Activated T-helper 2 cell treated with anti-CD3 and anti-CD28 coated beads, Interferon-gamma antibody, Interleukin-2, Interleukin-4, amounts not matched to agents 10 μg/mL and 5 μg/mL and 100 μg/mL, durations not matched to agents 14 hours and 24 hours and 36 hours (primary cell): Measurements from ENCODE around the gene SLC35F1. TPM values are rescaled to one million over a fixed set of nuclear protein-coding genes. Genes with fewer than 3 reads are reported as not detected.

ENCODE experiments used
- DNase-seq: peaks from one replicate; pipeline ENCODE4 v3.0.0; 2021; ENCODE audit warnings: low spot score
- H3K27ac Mint-ChIP-seq: one replicate; pipeline ENCODE4 v1.8.0; 2021; ENCODE audit warnings: mixed read lengths
- H3K27me3 Mint-ChIP-seq: one replicate; pipeline ENCODE4 v1.8.0; 2021; ENCODE audit warnings: low read depth, mixed read lengths
- H3K36me3 Mint-ChIP-seq: one replicate; pipeline ENCODE4 v1.8.0; 2021; ENCODE audit warnings: low read depth, mixed read lengths
- H3K4me1 Mint-ChIP-seq: one replicate; pipeline ENCODE4 v1.8.0; 2021; ENCODE audit warnings: low read depth, mixed read lengths
- H3K4me3 Mint-ChIP-seq: one replicate; pipeline ENCODE4 v1.8.0; 2021; ENCODE audit warnings: low read depth, mild to moderate bottlenecking, moderate library complexity, mixed read lengths
- H3K9me3 Mint-ChIP-seq: one replicate; pipeline ENCODE4 v1.8.0; 2021; ENCODE audit warnings: mixed read lengths
- intact Hi-C: fragments of 100-400 bp; cut with micrococcal nuclease; formaldehyde crosslinking; loops from one replicate; pipeline ENCODE4 v1.15.1; 2023
- total RNA-seq: library from RNA; stranded (reverse); gene quantifications from 2 replicates; pipeline ENCODE4 v1.2.3, GENCODE V29; 2022

The SLC35F1 gene
- total RNA-seq, 1 donor from 2014 or later, result 0.09 TPM

DNA sequence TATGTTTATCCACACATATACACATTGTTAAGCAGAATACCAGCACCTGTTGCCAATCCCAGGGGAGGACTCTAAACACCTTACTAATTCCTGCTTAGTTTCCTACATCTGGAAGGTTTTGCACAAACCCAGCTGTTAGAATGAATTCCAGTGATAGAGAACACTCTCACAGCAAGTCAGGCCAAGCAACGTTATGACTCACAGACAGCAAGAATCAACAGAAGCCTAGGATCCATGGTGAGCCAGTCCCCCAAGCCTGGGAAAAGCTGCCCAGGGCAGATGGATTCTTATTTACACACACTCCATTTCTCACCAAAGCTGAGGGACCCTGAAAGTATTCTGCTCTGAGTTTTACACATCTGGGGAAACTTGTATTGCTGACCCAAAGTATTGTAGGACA lies 291.7 kb downstream of the SLC35F1 start:
- Mint-ChIP-seq H3K9me3 (no peaks in the 10 kb centered on the region), H3K27ac (no peak overlapping the region), H3K27me3 (no peaks in the 10 kb centered on the region)

DNA sequence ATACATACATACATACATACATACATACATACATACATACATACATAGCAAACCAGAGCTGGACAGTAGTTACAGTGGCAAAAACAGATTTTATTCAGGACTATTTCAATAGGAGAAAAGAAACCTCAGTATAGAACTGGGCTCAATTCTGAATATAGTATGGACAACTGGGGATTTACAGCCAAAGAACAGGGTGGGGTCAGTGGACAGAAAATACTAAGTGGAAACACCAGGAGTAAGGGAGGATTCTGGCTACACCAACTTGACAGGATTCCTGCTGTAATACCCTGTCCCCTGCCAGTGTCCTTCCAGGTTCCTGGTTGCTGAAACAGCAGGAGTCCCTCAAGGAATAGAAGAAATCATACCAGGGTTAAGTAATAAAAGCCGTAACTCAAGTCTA lies 293.1 kb downstream of the SLC35F1 start:
- Mint-ChIP-seq H3K27me3 (no peaks in the 10 kb centered on the region), H3K27ac (no peak overlapping the region), H3K36me3 (no peaks in the 10 kb centered on the region), H3K4me3 (no peak overlapping the region), H3K9me3 (no peaks in the 10 kb centered on the region), H3K4me1 (no peaks in the 10 kb centered on the region)
- intact Hi-C loops, result no loop called here
- no peak for DNase-seq

More for the DNA sequence above, 291.7 kb downstream of the SLC35F1 start:
- intact Hi-C loops, result no loop called here
- DNase-seq, result no peak
- Mint-ChIP-seq H3K4me3 (no peak overlapping the region), H3K4me1 (no peaks in the 10 kb centered on the region), H3K36me3 (no peaks in the 10 kb centered on the region)

DNA sequence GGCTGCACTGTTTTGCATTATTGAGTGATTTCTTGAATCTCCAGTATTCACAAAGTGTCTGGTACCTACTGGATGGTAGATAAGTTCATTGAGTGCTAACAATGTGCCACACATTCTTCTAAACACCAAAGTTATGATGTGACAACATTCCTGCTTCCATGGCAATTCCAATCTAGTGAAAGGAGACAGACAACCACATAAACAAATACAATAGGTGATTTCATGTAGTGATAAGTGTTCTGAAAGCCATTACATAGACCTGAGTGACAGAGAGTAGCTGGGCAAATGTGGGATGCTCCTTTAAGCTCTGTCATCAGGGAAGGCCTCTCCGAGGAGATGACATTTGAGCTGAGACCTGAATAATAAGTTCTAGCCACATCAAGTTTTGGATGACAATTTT lies 295.5 kb downstream of the SLC35F1 start:
- no peaks in the 10 kb centered on the region for H3K36me3 Mint-ChIP-seq
- H3K4me3 Mint-ChIP-seq, result no peak overlapping the region
- intact Hi-C loops, result no loop called here
- H3K9me3 Mint-ChIP-seq, result no peaks in the 10 kb centered on the region
- H3K4me1 Mint-ChIP-seq, result no peaks in the 10 kb centered on the region
- DNase-seq, result no peak
- no peaks in the 10 kb centered on the region for H3K27me3 Mint-ChIP-seq
- no peak overlapping the region for H3K27ac Mint-ChIP-seq

DNA sequence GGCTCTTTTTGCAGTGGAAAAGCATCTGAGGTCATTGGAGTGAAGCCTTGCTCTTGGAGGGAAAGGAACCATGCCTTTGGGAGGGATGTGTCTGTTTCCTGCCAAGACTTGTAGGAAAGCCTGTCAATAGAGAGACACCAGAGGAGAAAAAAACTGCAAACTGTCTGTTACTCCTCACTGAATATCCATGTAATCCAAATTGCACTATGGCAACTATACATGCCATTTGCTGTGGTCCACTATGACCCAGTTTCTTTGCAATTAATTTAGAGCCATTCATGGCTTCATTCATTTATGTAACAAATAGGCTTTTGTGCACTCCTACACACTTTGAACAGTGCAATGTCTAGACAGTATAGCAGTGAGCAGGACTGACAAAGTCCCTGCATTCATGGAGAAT lies 296.5 kb downstream of the SLC35F1 start:
- H3K27me3 Mint-ChIP-seq, result peaks cover under 1% of the 10 kb centered on the region
- intact Hi-C loops, result no loop called here
- no peaks in the 10 kb centered on the region for H3K36me3 Mint-ChIP-seq
- H3K9me3 Mint-ChIP-seq, result no peaks in the 10 kb centered on the region
- H3K4me1 Mint-ChIP-seq, result no peaks in the 10 kb centered on the region
- no peak overlapping the region for H3K27ac Mint-ChIP-seq
- H3K4me3 Mint-ChIP-seq, result no peak overlapping the region
- DNase-seq, result no peak

DNA sequence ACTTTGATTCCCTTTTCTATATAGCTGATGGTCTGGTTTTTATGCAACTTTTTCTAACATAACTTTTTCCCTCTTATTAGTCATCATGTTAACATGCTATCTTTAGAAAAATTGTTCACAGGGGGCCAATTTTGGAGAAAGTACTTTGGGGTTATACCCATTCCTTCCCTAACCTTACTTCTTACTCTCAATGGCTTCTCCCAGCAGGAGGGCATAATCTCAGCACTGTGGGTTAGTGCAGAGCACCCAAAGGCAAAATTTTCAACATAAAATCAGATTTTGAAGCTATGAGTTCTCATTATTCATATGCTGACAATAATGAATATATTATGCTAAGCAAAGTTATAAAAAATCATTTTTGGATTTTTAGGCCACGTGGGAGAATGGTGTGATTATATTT lies 299.2 kb downstream of the SLC35F1 start:
- intact Hi-C loops, result no loop called here
- Mint-ChIP-seq H3K27ac (no peak overlapping the region), H3K36me3 (no peaks in the 10 kb centered on the region), H3K9me3 (no peaks in the 10 kb centered on the region), H3K27me3 (peaks cover 2% of the 10 kb centered on the region), H3K4me1 (no peaks in the 10 kb centered on the region), H3K4me3 (no peak overlapping the region)
- no peak for DNase-seq

DNA sequence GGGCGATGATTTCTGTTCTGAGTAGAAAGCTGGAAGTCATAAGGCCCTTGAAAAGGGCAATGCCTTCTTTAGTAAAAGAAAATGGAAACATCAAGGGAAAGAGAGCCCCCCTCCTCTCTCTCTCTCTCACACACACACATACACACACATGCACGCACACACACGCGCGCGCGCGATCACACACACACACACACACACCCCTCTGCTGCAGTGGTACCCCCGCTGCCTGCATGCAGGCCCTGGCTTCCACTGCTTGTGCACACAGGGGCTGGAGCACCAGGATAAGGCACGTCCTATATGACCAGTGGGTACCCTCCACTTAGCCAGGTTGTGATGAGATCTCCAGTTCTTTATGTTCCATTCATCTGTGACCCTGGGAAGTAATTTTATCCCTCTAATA lies 300.9 kb downstream of the SLC35F1 start:
- Mint-ChIP-seq H3K4me3 (no peak overlapping the region), H3K27ac (no peak overlapping the region), H3K9me3 (no peaks in the 10 kb centered on the region), H3K4me1 (no peaks in the 10 kb centered on the region), H3K27me3 (peaks cover 2% of the 10 kb centered on the region), H3K36me3 (no peaks in the 10 kb centered on the region)
- intact Hi-C loops, result no loop called here
- DNase-seq, result no peak

DNA sequence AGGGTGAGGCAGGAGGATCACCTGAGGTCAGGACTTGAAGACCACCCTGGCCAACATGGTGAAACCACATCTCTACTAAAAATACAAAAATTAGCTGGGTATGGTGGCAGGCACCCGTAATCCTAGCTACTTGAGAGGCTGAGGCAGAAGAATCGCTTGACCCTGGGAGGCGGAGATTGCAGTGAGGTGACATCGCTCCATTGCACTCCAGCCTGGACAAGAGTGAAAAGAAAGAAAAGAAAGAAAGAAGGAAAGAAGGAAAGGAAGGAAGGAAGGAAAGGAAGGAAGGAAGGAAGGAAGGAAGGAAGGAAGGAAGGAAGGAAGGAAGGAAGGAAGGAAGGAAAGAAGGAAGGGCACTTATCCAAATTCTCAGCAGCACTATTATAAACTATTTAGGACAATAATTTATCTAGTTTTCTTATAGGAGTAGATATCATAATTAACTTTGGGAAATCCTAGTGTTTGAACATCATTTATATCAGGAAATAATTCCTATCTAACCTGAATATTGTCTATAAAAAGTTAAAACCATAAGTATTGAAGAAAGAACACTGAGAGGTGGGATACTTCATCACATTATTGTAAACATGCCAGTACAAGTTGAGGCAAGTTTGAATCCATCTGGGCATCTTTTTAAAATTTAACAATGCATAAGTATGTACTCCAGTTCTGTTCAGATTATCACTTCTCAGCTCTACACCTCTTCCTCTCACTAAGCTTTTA lies 305.5 kb downstream of the SLC35F1 start:
- intact Hi-C loops, result no loop called here
- no peaks in the 10 kb centered on the region for H3K4me1 Mint-ChIP-seq
- no peak overlapping the region for H3K4me3 Mint-ChIP-seq
- DNase-seq, result no peak
- no peaks in the 10 kb centered on the region for H3K9me3 Mint-ChIP-seq
- H3K36me3 Mint-ChIP-seq, result no peaks in the 10 kb centered on the region
- H3K27ac Mint-ChIP-seq, result no peak overlapping the region
- peaks cover 3% of the 10 kb centered on the region for H3K27me3 Mint-ChIP-seq

DNA sequence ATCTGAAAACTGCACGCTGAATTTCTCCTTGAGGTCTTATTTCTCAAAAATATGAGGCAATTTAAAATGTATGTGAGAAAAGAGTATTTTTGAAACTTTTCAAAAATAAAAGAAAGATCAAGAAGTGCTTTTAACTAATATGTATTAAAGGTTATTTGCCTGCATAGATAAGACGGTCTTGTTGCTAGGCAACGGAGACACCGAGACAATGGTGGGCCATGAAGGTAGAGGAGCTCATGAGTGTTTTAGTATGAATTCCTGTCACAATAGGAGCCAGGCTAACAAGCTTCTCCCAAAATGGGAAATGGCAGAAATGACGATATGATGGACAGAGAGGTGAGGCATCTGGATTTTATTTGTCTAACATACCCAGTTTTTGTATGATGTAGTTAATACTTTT lies 308.2 kb downstream of the SLC35F1 start:
- Mint-ChIP-seq H3K4me3 (no peak overlapping the region), H3K36me3 (no peaks in the 10 kb centered on the region), H3K4me1 (no peaks in the 10 kb centered on the region), H3K9me3 (no peaks in the 10 kb centered on the region), H3K27me3 (peaks cover 1% of the 10 kb centered on the region), H3K27ac (no peak overlapping the region)
- DNase-seq, result no peak
- intact Hi-C loops, result no loop called here

DNA sequence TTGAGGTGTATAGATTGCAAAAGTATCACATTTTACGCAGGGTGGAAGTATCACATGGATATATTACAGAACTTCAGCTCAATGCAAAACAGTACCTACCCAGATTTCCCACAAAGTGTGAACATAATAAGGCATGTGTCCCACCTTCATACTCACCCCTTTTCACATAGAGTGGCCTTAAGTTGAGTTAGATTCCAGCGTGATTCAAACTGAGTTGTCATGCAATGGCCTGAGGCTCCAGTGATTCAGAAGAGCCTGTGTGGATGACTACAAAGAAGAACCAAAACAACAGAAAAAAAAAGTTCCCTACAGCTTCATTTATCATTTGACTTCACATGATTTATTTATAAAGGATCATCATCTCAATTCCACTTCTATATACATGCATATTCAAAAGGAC lies 309.7 kb downstream of the SLC35F1 start:
- no peaks in the 10 kb centered on the region for H3K4me1 Mint-ChIP-seq

DNA sequence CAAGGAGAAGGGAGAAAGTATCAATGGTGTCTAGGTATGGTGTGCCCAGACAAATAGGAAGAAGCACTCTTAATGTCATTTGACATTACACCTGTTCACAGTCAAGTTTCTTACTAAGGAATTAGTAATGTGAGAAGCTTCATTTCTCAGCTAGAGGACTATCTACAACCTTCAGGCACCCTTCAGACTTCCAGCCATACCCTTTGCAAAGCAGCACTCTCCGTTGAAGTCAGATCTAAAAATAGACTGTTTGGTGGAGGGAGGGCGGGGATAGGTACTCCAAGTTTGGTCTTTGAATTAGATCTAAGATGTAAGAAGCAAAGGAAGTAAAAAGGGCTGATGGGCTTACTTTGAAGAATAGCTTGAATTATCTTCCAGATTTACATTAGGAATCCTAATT lies 311.1 kb downstream of the SLC35F1 start:
- intact Hi-C loops, result no loop called here
- Mint-ChIP-seq H3K36me3 (no peaks in the 10 kb centered on the region), H3K9me3 (no peaks in the 10 kb centered on the region), H3K27ac (no peak overlapping the region), H3K4me3 (no peak overlapping the region), H3K27me3 (peaks cover 1% of the 10 kb centered on the region), H3K4me1 (no peaks in the 10 kb centered on the region)
- no peak for DNase-seq

More for the DNA sequence above, 309.7 kb downstream of the SLC35F1 start:
- H3K27ac Mint-ChIP-seq, result no peak overlapping the region
- H3K36me3 Mint-ChIP-seq, result no peaks in the 10 kb centered on the region
- H3K27me3 Mint-ChIP-seq, result peaks cover 1% of the 10 kb centered on the region
- DNase-seq, result no peak
- no peaks in the 10 kb centered on the region for H3K9me3 Mint-ChIP-seq
- intact Hi-C loops, result no loop called here
- no peak overlapping the region for H3K4me3 Mint-ChIP-seq

DNA sequence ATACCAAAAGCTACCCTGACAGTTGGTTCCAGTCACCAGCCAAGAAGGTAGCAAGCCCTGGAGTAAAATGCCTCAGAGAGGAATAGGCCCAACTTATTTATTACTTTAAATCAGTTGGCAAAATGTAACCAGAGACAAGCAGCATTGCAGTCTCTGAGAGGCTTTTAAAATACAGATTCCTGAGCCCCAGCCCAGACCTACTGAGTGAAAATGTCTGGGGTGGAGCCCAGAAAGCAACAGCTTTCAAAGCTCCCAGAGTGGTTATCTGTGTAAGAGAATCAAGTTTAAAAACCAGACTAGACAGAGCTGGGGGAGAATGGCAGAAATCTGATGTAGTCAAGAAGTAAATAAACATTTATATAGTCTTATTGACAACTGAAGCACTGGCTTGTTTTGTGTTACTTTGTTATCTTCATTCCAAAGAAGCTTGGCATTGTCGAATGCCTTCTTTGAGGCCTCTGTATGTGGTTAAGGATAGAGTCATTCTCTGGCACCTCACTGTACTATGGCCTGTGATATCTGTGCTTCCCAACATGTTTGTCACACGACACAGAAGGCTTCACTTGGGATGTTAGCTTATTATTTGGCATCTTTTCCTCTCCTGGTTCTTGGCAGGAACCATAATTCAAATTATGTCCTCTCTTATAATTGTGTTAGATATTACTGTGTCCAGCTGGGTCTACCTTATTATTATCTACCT lies 313.5 kb downstream of the SLC35F1 start:
- no peaks in the 10 kb centered on the region for H3K4me1 Mint-ChIP-seq

DNA sequence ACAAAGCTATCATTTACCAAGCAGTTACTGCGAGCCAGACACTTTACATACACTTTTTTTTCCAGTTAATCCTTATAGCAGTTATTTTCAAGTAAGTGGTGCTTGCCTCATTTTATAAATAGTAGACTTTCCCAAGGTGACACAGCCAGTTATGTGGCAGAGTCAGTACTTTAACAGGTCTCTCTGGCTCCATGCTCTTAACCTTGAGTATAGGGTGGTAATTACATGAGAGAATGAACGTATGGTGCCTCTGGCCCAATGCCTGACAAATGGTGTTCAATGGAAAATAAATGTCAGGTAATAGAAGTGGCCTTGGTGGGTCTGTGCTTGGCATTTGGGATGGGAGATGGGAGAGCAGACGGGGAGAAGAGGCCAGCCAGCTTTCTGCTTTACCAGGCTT lies 316.3 kb downstream of the SLC35F1 start:
- no peaks in the 10 kb centered on the region for H3K9me3 Mint-ChIP-seq
- no peak overlapping the region for H3K27ac Mint-ChIP-seq
- no peaks in the 10 kb centered on the region for H3K4me1 Mint-ChIP-seq
- no peak overlapping the region for H3K4me3 Mint-ChIP-seq
- H3K27me3 Mint-ChIP-seq, result peaks cover 5% of the 10 kb centered on the region
- H3K36me3 Mint-ChIP-seq, result no peaks in the 10 kb centered on the region
- intact Hi-C loops, result no loop called here
- DNase-seq, result no peak

More for the DNA sequence above, 313.5 kb downstream of the SLC35F1 start:
- Mint-ChIP-seq H3K9me3 (no peaks in the 10 kb centered on the region), H3K36me3 (no peaks in the 10 kb centered on the region), H3K27me3 (peaks cover 5% of the 10 kb centered on the region), H3K27ac (no peak overlapping the region), H3K4me3 (no peak overlapping the region)
- intact Hi-C loops, result no loop called here
- no peak for DNase-seq

DNA sequence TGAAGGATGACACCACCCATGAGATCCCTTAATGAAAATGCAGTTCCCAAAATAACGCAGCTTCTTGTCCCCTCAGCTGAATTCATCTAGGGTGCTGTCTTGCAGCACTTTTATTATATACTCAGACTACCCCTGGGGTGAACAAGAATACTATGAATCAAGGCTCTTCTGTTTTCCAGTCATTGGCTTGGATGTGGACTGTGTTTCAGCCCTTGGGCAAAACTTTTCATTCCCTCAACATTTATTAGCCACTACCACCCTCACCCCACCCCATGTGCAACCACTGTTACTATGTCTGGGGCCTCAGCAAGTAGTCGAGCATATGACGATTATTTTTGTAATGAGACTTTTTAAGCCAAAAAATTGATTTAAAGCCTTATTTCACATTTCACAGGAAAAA lies 321.8 kb downstream of the SLC35F1 start:
- no peaks in the 10 kb centered on the region for H3K36me3 Mint-ChIP-seq
- intact Hi-C loops, result no loop called here
- no peaks in the 10 kb centered on the region for H3K27me3 Mint-ChIP-seq
- no peaks in the 10 kb centered on the region for H3K9me3 Mint-ChIP-seq
- DNase-seq, result no peak
- no peak overlapping the region for H3K27ac Mint-ChIP-seq
- H3K4me1 Mint-ChIP-seq, result no peaks in the 10 kb centered on the region
- H3K4me3 Mint-ChIP-seq, result no peak overlapping the region
